Neutrophil (primary cell): ENCODE results near the gene LUZP1.

Experiments used
- H3K27ac ChIP-seq: fragments of 200-600 bp; sonication (generic); 2 replicates; pipeline ENCODE4 v1.5.1; 2016; ENCODE audit warnings: mild to moderate bottlenecking, moderate library complexity
- H3K27me3 ChIP-seq: fragments of 200-600 bp; sonication (generic); 2 replicates; pipeline ENCODE4 v1.6.0; 2016; ENCODE audit warnings: mild to moderate bottlenecking
- H3K36me3 ChIP-seq: fragments of 200-600 bp; sonication (generic); 2 replicates; pipeline ENCODE4 v1.5.1; 2017
- H3K4me1 ChIP-seq, 2 experiments: fragments of 200-600 bp in 1 of 2; sonication (generic) in 1 of 2; 1 replicate in 1 of 2; 2 replicates in 1 of 2; pipeline versions ENCODE4 v1.5.1 to v1.6.1; 2013 to 2016; ENCODE audit warnings: low read depth in 1 of 2, low read length in 1 of 2, mild to moderate bottlenecking in 1 of 2, moderate library complexity in 1 of 2; ENCODE audit not compliant: control insufficient read depth in 1 of 2, insufficient read depth in 1 of 2
- H3K4me3 ChIP-seq, 2 experiments: fragments of 200-600 bp in 1 of 2; sonication (generic) in 1 of 2; 1 replicate in 1 of 2; 2 replicates in 1 of 2; pipeline ENCODE4 v1.5.1; 2013 to 2016; ENCODE audit warnings: low read depth in 1 of 2, low read length in 1 of 2, mild to moderate bottlenecking in 1 of 2, moderate library complexity in 1 of 2
- H3K9me3 ChIP-seq: fragments of 200-600 bp; sonication (generic); 2 replicates; pipeline ENCODE4 v1.5.1; 2016
- TF ChIP-seq, protein P1 (sequence below): fragments of 200-600 bp; sonication (generic); IDR thresholded peaks from 2 replicates; pipeline ENCODE4 v1.5.1; 2016; ENCODE audit warnings: antibody characterized with exemption

LUZP1 gene

DNA sequence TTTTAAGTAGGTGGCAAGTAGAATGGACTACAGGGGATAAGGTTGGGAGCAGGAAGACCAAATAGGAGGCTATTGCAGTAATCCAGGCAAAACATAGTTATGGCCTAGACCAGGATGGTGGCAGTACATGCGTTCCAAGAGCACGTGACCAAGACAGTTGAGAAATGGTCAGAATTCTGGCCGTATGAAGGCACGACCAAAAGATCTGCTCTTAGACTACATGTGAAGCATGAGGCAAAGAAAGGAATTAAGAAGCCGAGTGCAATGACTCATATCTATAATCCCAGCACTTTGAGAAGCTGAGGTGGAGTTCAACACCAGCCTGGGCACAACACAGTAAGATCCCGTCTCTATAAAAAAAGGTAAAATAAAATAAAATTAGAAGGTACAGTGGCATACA is 71.3 kb downstream of the LUZP1 start:
- Histone ChIP-seq H3K36me3 (peaks cover 7% of the 10 kb centered on the region), H3K27ac (no peak overlapping the region)
- TF ChIP-seq, protein P1, sequence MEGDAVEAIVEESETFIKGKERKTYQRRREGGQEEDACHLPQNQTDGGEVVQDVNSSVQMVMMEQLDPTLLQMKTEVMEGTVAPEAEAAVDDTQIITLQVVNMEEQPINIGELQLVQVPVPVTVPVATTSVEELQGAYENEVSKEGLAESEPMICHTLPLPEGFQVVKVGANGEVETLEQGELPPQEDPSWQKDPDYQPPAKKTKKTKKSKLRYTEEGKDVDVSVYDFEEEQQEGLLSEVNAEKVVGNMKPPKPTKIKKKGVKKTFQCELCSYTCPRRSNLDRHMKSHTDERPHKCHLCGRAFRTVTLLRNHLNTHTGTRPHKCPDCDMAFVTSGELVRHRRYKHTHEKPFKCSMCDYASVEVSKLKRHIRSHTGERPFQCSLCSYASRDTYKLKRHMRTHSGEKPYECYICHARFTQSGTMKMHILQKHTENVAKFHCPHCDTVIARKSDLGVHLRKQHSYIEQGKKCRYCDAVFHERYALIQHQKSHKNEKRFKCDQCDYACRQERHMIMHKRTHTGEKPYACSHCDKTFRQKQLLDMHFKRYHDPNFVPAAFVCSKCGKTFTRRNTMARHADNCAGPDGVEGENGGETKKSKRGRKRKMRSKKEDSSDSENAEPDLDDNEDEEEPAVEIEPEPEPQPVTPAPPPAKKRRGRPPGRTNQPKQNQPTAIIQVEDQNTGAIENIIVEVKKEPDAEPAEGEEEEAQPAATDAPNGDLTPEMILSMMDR: no peak

DNA sequence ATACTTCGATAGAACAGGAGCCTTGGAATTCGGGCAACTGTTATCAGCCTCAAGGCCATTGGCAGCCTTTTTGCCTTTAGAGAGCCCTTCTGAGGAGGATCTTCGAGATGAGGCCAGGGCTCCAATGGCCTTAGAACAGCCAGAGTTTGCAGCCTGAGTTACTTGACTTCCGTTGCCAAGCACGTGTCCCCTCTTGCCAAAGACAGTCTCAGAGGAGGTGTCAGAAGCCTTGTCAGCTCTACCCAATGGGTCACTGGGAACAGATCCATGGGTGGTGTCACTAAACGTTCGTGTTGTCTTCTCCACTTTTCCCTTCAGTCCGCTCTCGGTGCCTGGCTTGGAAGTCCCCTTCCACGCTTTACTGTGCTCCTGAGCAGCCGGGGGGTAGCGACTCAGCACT is 76.2 kb downstream of the LUZP1 start:
- H3K36me3 ChIP-seq: peaks cover 17% of the 10 kb centered on the region
- no peaks in the 10 kb centered on the region for H3K4me1 ChIP-seq
- TF ChIP-seq, protein P1: no peak
- no peaks in the 10 kb centered on the region for H3K9me3 ChIP-seq
- no peaks in the 10 kb centered on the region for H3K27me3 ChIP-seq
- H3K27ac ChIP-seq: no peak overlapping the region
- no peak overlapping the region for H3K4me3 ChIP-seq

More for the DNA sequence above, 71.3 kb downstream of the LUZP1 start:
- Histone ChIP-seq H3K27me3 (no peaks in the 10 kb centered on the region), H3K4me1 (peaks cover 0 to 4% of the 10 kb centered on the region in 2 experiments), H3K9me3 (no peaks in the 10 kb centered on the region), H3K4me3 (no peak overlapping the region)

DNA sequence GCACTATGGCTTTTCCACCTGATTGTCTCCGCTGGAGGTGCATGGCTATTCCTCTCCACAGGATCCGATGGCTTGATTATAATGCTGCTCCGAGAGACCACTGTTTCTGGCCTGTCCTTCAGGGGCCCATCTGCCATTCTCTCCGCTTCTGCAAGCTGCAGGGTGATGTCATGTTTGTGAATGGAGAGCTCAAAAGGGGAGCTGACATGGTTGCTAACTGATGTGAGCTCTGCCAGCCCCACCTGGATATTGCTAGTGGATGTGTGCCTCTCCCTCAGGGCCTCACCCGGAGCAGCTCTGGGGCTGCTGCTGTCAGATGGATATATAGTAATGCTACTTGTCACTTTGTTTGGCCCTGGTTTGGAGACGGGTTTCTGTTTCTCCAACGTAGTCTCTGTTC is 77.1 kb downstream of the LUZP1 start:
- H3K27ac ChIP-seq: no peak overlapping the region
- H3K36me3 ChIP-seq: peaks cover 20% of the 10 kb centered on the region
- no peaks in the 10 kb centered on the region for H3K4me1 ChIP-seq
- no peaks in the 10 kb centered on the region for H3K9me3 ChIP-seq
- no peaks in the 10 kb centered on the region for H3K27me3 ChIP-seq
- H3K4me3 ChIP-seq: no peak overlapping the region
- TF ChIP-seq, protein P1: no peak

DNA sequence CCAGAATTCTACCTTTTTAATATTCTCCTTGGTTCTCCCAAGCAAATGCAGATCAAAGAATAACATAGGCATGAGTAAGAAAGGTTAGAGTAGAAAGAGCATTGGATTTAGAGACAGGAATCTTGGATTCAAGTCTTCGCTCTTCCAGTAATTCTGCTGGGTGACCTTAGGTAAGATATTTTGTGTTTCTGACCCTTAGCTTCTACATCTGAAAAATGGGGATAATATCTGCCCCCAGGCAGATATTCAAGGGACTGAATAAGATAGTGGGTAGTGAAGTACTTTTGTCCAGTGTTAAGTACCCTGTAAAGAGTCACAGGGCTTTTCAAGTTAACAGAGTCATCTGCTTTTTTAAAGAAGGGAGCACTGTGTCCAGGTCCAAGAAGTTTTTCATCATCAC is 78.6 kb downstream of the LUZP1 start:
- Histone ChIP-seq H3K27ac (no peak overlapping the region), H3K9me3 (no peaks in the 10 kb centered on the region), H3K36me3 (peaks cover 34% of the 10 kb centered on the region), H3K4me1 (no peaks in the 10 kb centered on the region), H3K27me3 (no peaks in the 10 kb centered on the region), H3K4me3 (no peak overlapping the region)
- TF ChIP-seq, protein P1: no peak

DNA sequence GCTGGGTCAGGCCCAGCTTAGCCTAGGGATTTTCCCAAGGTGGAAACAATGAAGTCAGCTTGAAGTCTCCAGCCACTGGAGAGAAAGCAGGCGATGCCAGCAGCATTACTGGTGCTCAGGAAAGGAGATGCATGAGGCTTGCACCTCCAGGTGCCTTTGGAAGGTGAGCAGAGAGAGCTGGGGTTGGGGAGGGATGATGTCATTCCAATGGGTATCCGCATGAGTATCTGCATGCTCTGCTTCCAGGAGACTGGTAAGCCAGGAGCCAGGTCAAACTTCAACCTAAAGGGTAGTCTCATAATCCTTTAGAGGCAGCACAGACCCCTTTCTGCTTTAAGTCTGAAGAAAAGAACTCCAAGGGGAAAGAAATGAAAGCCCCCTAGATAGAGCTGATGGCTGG is 80.6 kb downstream of the LUZP1 start:
- peaks cover 49% of the 10 kb centered on the region for H3K36me3 ChIP-seq
- H3K27me3 ChIP-seq: no peaks in the 10 kb centered on the region
- no peak overlapping the region for H3K27ac ChIP-seq
- H3K4me3 ChIP-seq: no peak overlapping the region
- TF ChIP-seq, protein P1: no peak
- no peaks in the 10 kb centered on the region for H3K9me3 ChIP-seq
- no peaks in the 10 kb centered on the region for H3K4me1 ChIP-seq

DNA sequence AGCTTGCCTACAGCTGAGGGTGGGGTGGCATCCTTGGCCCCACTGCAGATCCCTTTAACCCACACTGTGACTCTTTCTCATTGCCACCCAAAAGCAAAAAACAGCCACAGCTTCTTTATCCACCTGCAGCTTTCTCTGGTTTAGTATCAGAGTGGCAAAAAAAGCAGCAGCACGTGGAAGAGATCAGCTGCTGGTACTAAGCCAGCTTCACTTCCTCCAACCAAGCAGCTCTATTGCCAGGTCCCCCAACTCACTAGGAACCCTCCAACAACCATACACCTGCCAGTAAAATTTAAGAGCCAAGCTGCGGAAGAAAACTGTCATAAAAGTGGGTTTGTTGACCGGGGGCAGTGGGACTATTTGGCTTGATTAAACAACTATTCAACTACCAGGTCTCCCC is 83.0 kb downstream of the LUZP1 start:
- Histone ChIP-seq H3K36me3 (peaks cover 62% of the 10 kb centered on the region), H3K27ac (no peak overlapping the region), H3K9me3 (no peaks in the 10 kb centered on the region)

More for the DNA sequence above, 83.0 kb downstream of the LUZP1 start:
- H3K27me3 ChIP-seq: no peaks in the 10 kb centered on the region
- TF ChIP-seq, protein P1: no peak
- H3K4me3 ChIP-seq: no peak overlapping the region
- H3K4me1 ChIP-seq: no peaks in the 10 kb centered on the region
